GM12892 (cell line): ENCODE measurements around the gene FRRS1L.

Experiments
- POLR2A ChIP-seq: IDR thresholded peaks from 2 replicates; pipeline ENCODE4 v1.6.1; 2011; ENCODE audit warnings: low read depth, low read length, control low read depth
- POLR2AphosphoS5 ChIP-seq: IDR thresholded peaks from 2 replicates; pipeline ENCODE4 v1.6.1; 2011; ENCODE audit warnings: low read depth, low read length, control low read depth
- TAF1 ChIP-seq: IDR thresholded peaks from 2 replicates; pipeline ENCODE4 v1.6.1; 2011; ENCODE audit warnings: low read depth, mild to moderate bottlenecking, control low read depth, low read length, borderline replicate concordance

DNA sequence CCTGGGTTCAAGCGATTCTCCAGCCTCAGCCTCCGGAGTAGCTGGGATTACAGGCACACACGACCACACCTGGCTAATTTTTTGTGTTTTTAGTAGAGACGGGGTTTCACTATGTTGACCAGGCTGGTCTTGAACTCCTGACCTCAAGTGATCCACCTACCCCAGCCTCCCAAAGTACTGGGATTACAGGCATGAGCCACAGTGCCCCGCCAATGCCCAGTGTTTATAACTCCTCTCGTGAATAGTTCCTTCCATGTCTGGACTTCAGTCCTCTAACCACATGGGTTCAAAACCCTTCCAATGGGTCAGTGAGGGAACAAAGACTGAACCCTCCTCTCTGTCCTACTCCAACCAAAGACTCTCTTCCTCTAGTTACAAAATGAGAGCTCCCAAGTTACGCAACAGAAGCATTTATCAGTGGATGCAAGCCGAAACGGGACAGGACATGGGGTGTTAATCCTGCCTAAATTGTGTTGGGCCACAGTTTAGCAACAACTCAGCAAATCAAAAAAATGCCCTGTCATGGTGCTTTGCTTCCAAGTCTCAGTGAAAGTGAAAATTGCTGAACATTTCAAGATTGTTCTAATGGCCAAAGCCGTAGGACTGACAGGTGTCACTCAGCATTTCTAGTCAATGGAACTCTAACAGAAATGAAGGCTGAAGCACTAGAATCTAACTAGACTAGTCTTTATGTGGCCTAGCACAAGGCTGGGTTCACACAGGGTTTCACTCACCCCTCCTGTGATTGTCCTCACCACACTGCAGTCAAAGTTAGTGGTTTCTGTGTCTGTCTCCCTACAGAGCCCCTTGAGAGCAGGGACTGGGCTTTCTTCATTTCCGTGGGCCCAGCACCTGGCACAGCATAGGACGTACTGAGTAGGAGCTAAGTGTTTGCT is 44.1 kb downstream of the FRRS1L start:
- TF ChIP-seq POLR2AphosphoS5 (no peak), TAF1 (no peak), POLR2A (no peak)
